CD4-positive, alpha-beta T cell treated with Interleukin-12 subunit alpha and Interleukin-12 subunit beta, for 1 hour (primary cell): ENCODE data around the gene CCDC92.

ENCODE experiments used
- DNase-seq: peaks from one replicate; pipeline ENCODE4 v3.0.0-alpha.2; 2020

CCDC92 gene

GRCh38 chr12:124001343-124001742 is 28.7 kb upstream of the CCDC92 start:
- DNase-seq = no peak

- DNase-seq = no peak
These were observed 27.5 kb upstream of the CCDC92 start for GRCh38 chr12:124000111-124000510.

DNA sequence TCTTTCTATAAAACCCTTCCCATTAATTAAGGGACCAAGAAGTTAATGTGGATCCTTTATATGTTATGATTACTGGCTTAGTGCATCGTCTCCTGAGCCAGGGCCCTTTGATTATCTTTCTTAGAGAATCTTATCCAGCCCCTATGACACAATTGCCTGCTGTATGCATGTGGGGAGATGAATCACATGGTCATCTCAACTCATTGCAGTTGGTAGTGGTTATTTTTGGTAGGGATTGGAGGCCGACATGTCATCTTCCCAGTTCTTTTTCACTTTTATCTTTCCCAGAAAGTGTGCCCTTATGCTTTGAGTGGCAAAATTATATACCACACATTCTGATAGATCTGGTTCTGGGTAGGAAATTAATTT is 26.3 kb upstream of the CCDC92 start:
- no peak for DNase-seq

GRCh38 chr12:123998344-123998990 is 25.8 kb upstream of the CCDC92 start:
- DNase-seq = no peak

- no peak for DNase-seq
These were observed 25.3 kb upstream of the CCDC92 start for GRCh38 chr12:123997908-123998307.

DNA sequence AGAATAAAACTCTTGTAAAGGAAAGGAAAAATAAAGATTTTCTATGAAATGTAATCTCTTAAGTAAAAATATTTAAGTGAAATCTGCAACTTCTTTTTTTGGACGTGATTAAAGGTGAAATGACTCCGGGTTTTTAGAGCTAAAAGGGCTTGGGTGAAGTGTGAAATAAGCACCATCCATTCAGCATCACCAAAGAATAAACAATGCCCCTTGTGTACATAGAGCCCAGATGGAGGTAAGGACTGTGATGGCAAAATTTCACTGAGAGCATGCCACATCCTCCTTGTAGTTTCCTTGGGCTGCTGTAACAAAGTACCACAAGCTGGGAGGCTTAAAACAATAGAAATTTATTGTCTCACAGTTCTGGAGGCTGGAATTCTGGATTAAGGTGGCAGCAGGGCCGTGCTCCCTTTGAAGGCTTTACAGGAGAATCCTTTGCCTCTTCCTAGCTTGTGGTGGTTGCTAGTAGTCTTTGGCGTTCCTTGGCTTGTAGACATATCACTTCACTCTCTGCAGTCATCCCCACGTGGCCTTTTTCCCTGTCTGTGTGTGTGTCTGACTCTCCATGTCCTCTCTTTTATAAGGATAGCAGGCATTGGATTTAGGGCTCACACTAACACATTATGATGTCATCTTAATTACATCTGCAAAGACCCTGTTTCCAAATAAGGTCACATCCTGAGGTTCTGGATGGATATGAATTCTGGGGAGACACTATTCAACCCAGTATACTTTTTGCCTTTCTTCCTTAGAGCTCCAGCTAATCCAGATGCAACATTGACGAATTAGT is 24.6 kb upstream of the CCDC92 start:
- no peak for DNase-seq

- DNase-seq = no peak
These were observed 23.9 kb upstream of the CCDC92 start for GRCh38 chr12:123996581-123996980.

DNA sequence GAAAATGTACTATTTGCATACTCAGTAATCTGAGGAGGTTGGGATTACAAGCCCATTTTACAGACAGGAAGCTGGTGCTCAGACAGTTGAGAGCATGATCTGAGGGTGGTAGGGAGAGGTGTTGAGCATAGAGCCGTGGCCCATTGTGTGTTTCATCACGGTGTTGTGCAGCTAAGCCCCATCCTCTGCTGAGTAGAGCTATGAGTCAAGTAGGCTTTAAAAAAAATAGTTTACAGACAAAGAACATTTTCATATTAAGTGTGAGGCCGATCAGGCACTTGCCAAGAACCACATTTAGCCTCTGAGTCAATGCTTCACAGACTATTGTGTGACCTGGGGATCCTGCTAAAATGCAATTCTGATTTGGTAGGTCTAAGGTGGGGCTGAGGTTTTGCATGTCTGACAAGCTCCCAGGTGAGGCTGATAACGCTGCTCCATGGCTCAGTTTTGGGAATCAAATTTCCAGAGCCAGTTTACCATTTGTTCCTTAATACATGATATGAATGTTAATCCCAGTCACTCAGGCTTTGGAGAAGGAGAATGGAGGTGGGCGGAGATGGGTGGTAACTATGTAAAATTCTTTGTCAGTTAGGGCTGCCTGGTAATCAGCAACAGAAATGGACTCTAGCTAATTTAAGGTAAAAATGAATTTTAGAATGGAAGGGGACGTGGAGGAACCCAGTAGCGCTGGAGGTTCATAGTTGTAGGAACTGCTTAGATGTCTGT is 22.6 kb upstream of the CCDC92 start:
- no peak for DNase-seq

DNA sequence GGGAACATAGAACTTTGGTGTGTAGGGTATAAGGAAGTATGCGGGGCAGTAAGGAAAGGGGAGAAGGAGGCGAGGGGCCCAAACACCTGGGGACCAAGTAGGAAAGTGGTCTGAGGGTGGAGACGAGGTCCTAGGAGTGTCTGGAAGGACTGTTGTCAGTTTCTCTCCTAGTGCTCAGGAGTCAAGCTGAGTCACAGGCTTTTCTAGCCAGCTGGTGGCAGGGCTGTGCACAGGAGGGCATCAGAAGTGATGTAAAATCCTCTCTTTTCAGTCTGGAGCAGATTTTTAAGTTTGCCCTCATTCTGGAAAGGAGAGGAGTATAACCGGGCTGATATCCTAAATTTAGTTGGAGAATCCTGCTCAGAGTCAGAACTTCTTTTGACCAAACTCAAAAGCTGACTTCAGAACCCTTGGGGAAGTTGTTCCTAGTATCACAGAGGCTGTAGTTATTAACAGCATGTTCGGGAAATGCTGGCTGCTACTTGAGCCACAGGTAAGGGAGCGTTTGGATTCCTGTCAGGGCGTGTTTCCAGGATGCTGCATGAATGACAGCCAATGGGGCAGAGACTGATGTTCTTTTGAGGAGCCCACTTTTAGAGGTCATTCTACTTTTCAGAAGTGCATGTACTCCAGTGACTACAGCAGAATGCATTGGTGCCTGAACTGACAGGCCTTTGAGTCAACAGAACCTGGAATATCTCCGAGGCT is 19.6 kb upstream of the CCDC92 start:
- no peak for DNase-seq

GRCh38 chr12:123991372-123991951 is 18.8 kb upstream of the CCDC92 start:
- DNase-seq = no peak

- DNase-seq = no peak
These were observed 17.9 kb upstream of the CCDC92 start for GRCh38 chr12:123990511-123990910.

DNA sequence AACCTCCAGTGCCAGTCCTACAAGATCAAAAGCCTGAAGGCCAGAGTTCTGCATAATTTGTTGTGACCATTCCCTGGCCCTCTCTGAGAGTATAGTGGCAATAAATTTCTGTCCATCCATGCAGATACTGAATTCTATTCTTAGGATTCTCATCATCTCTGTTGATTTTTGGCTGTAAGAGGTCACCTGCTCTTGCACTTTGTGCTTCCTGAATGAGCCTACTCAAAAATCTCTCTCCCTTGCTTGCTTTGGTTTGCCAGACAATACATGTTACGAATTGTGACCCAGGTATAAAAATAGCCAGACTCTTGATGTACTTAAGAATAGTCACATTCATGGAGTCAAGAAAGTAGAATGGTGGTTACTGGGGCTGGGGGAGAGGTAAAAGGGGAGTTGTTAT is 17.1 kb upstream of the CCDC92 start:
- no peak for DNase-seq

GRCh38 chr12:123989168-123989567 is 16.5 kb upstream of the CCDC92 start:
- no peak for DNase-seq

DNA sequence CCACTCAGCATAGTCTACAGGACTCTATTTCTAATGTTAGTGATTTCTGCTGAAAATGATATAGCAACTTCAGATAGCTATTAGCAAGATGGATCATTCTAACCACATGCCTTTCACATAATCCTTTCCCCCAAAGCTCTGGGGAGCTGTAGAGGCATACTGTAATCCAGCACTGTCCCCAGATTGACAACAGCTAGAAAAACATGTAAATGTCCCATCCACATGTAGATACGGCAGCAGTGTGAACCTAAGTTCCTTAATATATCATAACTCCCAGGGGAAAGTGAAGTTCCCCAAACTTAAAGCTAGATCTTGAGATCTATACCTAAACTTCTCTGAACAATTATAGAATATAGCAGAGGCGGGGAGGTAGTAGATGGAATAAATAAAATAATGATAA is 14.4 kb upstream of the CCDC92 start:
- DNase-seq = no peak

DNA sequence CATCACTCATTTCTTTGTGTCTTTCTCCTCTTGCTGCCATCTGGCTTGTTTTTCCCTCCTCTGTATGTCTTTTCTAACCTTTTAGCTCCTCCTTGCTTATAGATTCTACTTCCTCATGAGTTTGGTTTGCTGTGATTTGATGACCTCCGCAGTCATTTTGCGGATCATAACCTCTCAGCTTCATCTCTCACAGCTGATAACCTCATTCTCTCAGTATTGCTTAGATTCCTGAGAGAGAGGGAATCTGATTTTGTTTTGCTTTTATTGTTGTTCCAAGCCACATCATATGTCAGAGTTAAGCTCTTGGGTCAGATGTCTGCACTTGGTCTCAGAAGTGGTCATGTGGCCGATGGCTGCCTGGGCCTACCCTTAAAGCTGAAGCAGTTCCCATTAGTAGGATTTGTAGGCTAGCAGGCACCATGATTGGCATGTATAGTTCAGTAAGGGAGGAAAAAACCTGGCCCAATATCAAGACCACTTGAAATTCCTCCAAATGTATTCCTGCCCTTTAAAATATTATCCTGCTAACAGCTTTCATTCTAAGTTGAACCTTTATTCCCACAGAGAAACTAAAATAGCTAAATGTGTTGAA is 13.8 kb upstream of the CCDC92 start:
- DNase-seq = no peak

DNA sequence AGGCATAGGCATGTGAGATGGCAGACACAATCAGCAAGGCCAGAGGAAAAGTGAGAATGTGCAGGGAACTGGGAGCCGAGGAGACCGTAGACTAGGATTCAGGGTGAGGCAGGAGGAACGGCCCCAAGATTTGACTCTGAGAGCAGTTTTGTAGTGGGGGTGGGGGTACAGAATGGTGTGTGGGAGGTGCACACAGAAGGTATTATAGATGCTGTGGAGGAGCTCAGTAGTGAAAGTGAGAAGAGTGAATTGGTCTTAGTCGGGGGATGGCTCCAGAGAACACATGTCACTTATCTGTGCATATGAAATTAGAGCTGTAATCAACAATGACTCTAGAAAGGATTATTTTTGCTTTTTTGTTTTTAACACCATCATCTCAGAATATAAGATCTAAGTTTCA is 12.3 kb upstream of the CCDC92 start:
- DNase-seq = no peak

- DNase-seq = peak; percentile 70
These were observed 11.3 kb upstream of the CCDC92 start for GRCh38 chr12:123983822-123984485.

DNA sequence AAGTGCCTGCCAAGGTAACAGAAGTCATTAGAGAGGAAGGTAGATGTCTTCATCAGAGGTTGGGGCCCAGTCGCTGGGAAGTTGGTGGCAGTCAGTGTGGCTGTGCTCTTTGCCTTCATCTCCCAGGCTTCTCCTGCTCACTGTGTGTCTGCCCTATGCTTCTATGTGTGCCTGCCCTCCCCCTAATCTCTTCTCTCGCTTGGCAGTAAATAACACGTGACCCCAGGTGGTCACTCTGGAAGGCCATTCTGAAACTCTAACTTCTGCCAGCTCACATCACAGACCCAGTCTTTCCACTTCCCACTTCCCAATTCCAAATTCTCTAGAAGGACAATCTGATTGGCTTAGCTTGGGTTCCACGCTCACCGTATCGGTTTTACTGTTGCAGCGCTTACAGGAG is 9.6 kb upstream of the CCDC92 start:
- DNase-seq = no peak

- DNase-seq = no peak
These were observed 6.9 kb upstream of the CCDC92 start for GRCh38 chr12:123979566-123979965.

- DNase-seq = no peak
These were observed 3.7 kb upstream of the CCDC92 start for GRCh38 chr12:123976227-123976826.

DNA sequence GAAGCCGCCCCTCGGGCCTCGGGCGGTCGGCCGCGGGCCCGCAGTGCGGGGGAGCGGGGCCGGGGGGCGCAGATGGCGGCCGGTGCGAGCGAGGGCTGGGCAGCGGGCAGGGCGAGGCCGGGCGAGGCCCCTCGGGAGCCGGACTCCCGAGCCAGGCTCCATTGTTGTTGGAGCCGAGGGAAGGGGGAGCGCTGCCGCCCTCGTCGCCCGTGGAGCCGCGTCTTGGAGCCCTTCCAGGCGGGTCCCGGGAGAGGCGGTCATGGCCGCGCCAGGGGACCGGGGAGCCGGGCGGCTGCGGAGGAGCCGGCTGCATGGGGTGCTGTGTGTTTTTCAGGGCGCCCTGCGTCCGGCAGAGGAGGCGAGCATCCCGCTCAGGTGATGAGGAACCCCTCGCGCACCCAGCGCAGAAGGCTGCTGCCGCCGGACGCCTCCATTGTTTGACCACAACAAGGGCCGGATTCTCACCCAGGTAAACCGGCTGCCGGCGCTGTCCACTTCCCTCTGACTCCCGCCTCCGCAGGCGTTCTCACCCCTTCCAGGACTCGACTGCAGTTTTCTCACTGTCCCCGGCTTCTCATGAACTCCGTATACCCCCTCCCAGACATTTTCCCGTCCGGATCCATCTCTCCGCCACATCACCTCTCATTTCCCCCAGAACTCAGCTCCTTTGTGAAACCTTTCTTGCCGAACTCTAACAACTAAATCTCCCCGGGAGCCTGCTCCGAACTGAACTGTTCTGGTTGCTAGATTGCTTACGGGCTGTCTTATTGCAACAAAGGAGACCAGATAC is 1.1 kb upstream of the CCDC92 start:
- peak; percentile 29 for DNase-seq
